Fibroblast of lung (primary cell): ENCODE results near the gene MAMLD1. TPM values are rescaled to one million over a fixed set of nuclear protein-coding genes. Genes with fewer than 3 reads are reported as not detected.

Source experiments
- DNase-seq, 2 donors: peaks; one replicate each; pipeline versions ENCODE4 v3.0.0 to v3.0.0-alpha.2; 2010; ENCODE audit warnings: low read depth in 2 of 2
- H2AFZ ChIP-seq: 2 replicates; pipeline ENCODE4 v1.5.1; 2012; ENCODE audit warnings: low read length, control low read depth, inconsistent platforms
- H3K27ac ChIP-seq: 2 replicates; pipeline ENCODE4 v1.5.1; 2011; ENCODE audit warnings: low read length, control low read depth; ENCODE audit not compliant: insufficient read depth
- H3K27me3 ChIP-seq: 2 replicates; pipeline ENCODE4 v1.5.1; 2011; ENCODE audit warnings: mild to moderate bottlenecking, low read length; ENCODE audit not compliant: control insufficient read depth, insufficient read depth
- H3K36me3 ChIP-seq: 2 replicates; pipeline ENCODE4 v1.5.1; 2011; ENCODE audit warnings: low read length; ENCODE audit not compliant: control insufficient read depth, insufficient read depth
- H3K4me1 ChIP-seq: 2 replicates; pipeline ENCODE4 v1.5.1; 2011; ENCODE audit warnings: low read length; ENCODE audit not compliant: control insufficient read depth, insufficient read depth; ENCODE audit errors: extremely low read depth
- H3K4me2 ChIP-seq: 2 replicates; pipeline ENCODE4 v1.5.1; 2011; ENCODE audit warnings: low read length, control low read depth; ENCODE audit not compliant: insufficient read depth; ENCODE audit errors: extremely low read depth
- H3K4me3 ChIP-seq, 4 experiments: fragments of 200-600 bp in 1 of 4; sonication (generic) in 1 of 4; replicated peaks in 1 of 4; 2 replicates each; pipeline ENCODE4 v1.5.1; 2011 to 2016; ENCODE audit warnings: low read length in 4 of 4, low read depth in 3 of 4, mild to moderate bottlenecking in 3 of 4, control low read depth in 2 of 4, inconsistent platforms in 1 of 4, mixed read lengths in 1 of 4; ENCODE audit not compliant: insufficient read depth in 1 of 4; ENCODE audit errors: control extremely low read depth in 1 of 4
- H3K79me2 ChIP-seq: 2 replicates; pipeline ENCODE4 v1.5.1; 2012; ENCODE audit warnings: mild to moderate bottlenecking, low read length, inconsistent platforms; ENCODE audit not compliant: control insufficient read depth, insufficient read depth
- H3K9ac ChIP-seq: 2 replicates; pipeline ENCODE4 v1.5.1; 2011; ENCODE audit warnings: mild to moderate bottlenecking, low read length, control low read depth; ENCODE audit not compliant: insufficient read depth
- H3K9me3 ChIP-seq: 2 replicates; pipeline ENCODE4 v1.5.1; 2012; ENCODE audit warnings: low read depth, low read length; ENCODE audit not compliant: control insufficient read depth, insufficient read depth
- H4K20me1 ChIP-seq: 2 replicates; pipeline ENCODE4 v1.5.1; 2011; ENCODE audit warnings: low read length; ENCODE audit not compliant: control insufficient read depth, insufficient read depth; ENCODE audit errors: extremely low read depth
- EZH2 ChIP-seq: IDR thresholded peaks from 2 replicates; pipeline ENCODE4 v1.5.1; 2012; ENCODE audit warnings: low read length, control low read depth, mild to moderate bottlenecking; ENCODE audit errors: missing control alignments
- polyA plus RNA-seq, 2 donors: library from polyadenylated mRNA; depleted of rRNA in 1 of 2; stranded (reverse) in 1 of 2; unstranded in 1 of 2; fragments of >200 nt; gene quantifications; 2 replicates each; pipeline ENCODE4 v1.2.1, GENCODE V29; 2011 to 2012; ENCODE audit warnings: missing spikeins in 1 of 2
- total RNA-seq: library from RNA; depleted of rRNA; stranded (reverse); fragments of >200 nt; gene quantifications from 2 replicates; pipeline ENCODE4 v1.2.1, GENCODE V29; 2014
- TF ChIP-seq, protein P1 (sequence below), 2 donors: IDR thresholded peaks in 1 of 2; conservative IDR thresholded peaks in 1 of 2; 1 replicate in 1 of 2; 2 replicates in 1 of 2; pipeline ENCODE4 v1.5.1; 2011 to 2012; ENCODE audit warnings: low read length in 2 of 2, control low read depth in 1 of 2, inconsistent platforms in 1 of 2, low read depth in 1 of 2, mild to moderate bottlenecking in 1 of 2

Gene MAMLD1
- total and polyA plus RNA-seq, 2 donors (not counting 1 experiment from before 2014, with no cell fraction given), result 3.6 to 15.5 TPM

DNA sequence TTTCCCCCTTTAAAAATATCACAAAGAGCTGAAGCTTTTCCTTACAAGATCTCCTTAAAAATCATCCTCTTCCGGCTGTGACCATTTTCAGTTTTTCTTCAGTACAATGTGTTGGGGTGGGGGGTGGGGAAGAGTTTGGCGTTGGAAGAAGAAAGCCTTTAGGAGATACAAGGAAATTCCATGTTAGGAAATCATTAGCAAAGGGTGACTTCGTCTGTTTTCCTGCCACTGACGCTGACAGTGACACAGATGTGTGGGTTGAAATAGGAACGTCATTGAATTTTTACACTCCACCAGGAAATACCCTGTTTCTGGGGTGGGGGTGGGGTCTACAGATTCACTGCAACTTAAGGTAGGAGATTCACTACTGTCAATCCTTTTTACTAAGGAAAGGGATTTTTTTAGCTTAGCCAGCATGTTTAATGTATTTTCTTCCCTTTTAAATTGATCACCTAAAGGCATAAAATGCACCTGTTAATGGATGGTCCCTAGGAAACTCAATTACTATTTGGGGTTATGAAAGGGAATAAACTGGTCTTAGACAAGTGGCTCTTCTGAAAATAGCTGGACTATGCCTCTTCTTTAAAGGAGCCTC lies 3.9 kb downstream of the MAMLD1 start:
- Histone ChIP-seq H2AFZ (no peak overlapping the region), H3K9me3 (no peaks in the 10 kb centered on the region), H4K20me1 (no peaks in the 10 kb centered on the region), H3K4me3 (peak overlapping the region; percentile 17 to 69 (median 60)), H3K27me3 (no peaks in the 10 kb centered on the region), H3K9ac (peak overlapping the region; percentile 32), H3K27ac (peak overlapping the region; percentile 80), H3K4me2 (peak overlapping the region; percentile 55), H3K36me3 (no peaks in the 10 kb centered on the region), H3K79me2 (peaks cover 64% of the 10 kb centered on the region), H3K4me1 (no peaks in the 10 kb centered on the region)
- peak; percentile 58 to 68 for DNase-seq
- TF ChIP-seq, protein P1, sequence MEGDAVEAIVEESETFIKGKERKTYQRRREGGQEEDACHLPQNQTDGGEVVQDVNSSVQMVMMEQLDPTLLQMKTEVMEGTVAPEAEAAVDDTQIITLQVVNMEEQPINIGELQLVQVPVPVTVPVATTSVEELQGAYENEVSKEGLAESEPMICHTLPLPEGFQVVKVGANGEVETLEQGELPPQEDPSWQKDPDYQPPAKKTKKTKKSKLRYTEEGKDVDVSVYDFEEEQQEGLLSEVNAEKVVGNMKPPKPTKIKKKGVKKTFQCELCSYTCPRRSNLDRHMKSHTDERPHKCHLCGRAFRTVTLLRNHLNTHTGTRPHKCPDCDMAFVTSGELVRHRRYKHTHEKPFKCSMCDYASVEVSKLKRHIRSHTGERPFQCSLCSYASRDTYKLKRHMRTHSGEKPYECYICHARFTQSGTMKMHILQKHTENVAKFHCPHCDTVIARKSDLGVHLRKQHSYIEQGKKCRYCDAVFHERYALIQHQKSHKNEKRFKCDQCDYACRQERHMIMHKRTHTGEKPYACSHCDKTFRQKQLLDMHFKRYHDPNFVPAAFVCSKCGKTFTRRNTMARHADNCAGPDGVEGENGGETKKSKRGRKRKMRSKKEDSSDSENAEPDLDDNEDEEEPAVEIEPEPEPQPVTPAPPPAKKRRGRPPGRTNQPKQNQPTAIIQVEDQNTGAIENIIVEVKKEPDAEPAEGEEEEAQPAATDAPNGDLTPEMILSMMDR (conservative IDR thresholded peaks at IDR 0.05 in 1 of 2, IDR thresholded peaks at IDR 0.05 in 1 of 2; ENCODE audit: low read depth in 1 of 2, low read length in 2 of 2), result no peak
- no peak for TF ChIP-seq EZH2

DNA sequence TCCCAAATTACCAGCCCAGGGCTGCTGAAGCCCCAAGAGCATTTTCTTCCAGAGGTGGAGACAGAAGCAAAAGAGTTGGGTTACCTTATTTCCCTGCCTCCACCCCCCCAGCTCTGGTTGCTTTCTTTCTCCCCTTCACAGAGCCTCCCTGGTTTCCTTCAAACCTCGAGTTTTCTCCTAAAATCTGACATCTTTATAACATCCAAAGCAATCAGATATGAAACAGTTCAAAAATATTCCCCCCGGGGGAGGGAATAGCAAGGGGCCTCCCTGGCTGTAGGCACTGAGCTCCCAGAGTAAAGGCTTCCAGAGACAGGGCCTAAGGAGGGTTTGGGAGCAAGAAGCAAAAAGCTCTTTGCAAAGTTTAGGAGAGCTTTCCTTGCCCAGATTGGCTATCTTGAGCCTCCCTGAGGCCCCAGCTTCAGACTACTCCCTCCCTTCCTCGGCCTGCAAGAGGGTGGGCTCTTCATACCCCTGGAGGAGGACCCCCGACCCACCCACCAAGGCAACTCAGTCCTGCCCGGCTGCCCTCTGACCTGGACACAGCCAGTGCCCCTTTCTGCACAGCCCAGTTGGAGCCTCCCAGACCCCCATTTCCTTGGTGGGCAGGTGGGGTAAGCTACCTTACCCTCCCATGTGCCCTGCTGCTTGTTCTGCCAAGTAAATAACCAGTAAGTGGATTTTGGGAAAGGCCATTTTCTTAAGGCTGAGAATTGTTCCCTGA lies 7.6 kb downstream of the MAMLD1 start:
- Histone ChIP-seq H4K20me1 (no peaks in the 10 kb centered on the region), H3K27ac (no peak overlapping the region), H2AFZ (no peak overlapping the region), H3K79me2 (peaks cover 74% of the 10 kb centered on the region), H3K4me3 (no peak overlapping the region), H3K4me1 (no peaks in the 10 kb centered on the region), H3K9ac (no peak overlapping the region), H3K36me3 (no peaks in the 10 kb centered on the region), H3K9me3 (no peaks in the 10 kb centered on the region), H3K27me3 (no peaks in the 10 kb centered on the region), H3K4me2 (no peak overlapping the region)
- TF ChIP-seq EZH2, result no peak
- TF ChIP-seq, protein P1 (conservative IDR thresholded peaks at IDR 0.05 in 1 of 2, IDR thresholded peaks at IDR 0.05 in 1 of 2; ENCODE audit: low read depth in 1 of 2, low read length in 2 of 2), result no peak
- DNase-seq, result no peak

DNA sequence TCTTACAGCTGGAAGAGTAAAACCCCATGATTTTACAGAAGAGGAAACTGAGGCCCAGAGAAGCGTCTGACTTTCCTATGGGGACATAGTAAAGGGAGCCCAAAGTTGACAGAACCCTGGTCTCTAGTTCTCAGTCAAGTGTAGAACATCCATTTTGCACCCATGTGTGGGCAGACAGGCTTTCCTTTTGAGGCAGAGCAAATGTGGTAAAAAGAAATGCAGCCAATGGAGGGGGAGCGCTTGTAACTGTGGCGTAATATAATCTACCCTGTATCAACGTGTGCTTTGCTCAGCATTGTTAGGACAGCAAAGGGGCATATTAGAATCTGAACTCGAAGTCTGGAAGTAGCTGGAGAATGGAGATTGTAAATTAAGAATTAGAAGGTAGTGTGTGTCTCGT lies 8.8 kb downstream of the MAMLD1 start:
- Histone ChIP-seq H3K4me1 (no peaks in the 10 kb centered on the region), H3K9ac (no peak overlapping the region), H3K79me2 (peaks cover 70% of the 10 kb centered on the region), H2AFZ (no peak overlapping the region), H3K27me3 (no peaks in the 10 kb centered on the region), H3K27ac (no peak overlapping the region), H3K36me3 (no peaks in the 10 kb centered on the region), H4K20me1 (no peaks in the 10 kb centered on the region), H3K4me3 (no peak overlapping the region), H3K9me3 (no peaks in the 10 kb centered on the region), H3K4me2 (no peak overlapping the region)
- DNase-seq, result no peak
- TF ChIP-seq, protein P1 (conservative IDR thresholded peaks at IDR 0.05 in 1 of 2, IDR thresholded peaks at IDR 0.05 in 1 of 2; ENCODE audit: low read depth in 1 of 2, low read length in 2 of 2), result no peak
- no peak for TF ChIP-seq EZH2
